ENCODE data around the gene GLUL.

Gene GLUL

DNA sequence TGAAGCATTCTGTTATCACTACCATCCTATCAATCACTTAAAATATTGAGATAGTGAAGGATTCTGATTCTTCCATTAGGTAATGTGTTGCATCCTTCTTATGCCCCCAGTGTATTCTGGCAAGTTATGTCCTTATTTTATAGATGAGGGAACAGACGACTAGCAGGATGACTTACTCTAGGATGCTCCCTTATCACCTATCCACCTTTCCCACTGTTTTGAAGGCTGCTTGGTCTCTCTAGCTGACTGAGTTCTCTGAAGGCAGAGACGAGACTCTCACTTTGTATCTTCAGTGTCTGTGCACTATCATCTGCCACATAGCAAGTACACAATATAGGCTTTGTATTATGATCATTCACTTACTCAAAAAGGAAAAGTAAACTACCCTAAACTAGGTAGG, 4.0 kb downstream of the GLUL start:
- DNase-seq (ENCODE audit: extremely low spot score): no peak
- CTCF ChIA-PET: no interaction called here
- TF ChIP-seq L3MBTL2 (conservative IDR thresholded peaks at IDR 0.05): no peak
- no peak for TF ChIP-seq BHLHE40 (IDR thresholded peaks at IDR 0.05; ENCODE audit: borderline replicate concordance)
- TF ChIP-seq HDGF (IDR thresholded peaks at IDR 0.05; ENCODE audit: borderline replicate concordance): no peak
- TF ChIP-seq CTBP1 (IDR thresholded peaks at IDR 0.05; ENCODE audit: borderline replicate concordance): no peak
- no peak for TF ChIP-seq ELF4 (IDR thresholded peaks at IDR 0.05)
- no peak for TF ChIP-seq ARNT (IDR thresholded peaks at IDR 0.05)
- TF ChIP-seq TARDBP (IDR thresholded peaks at IDR 0.05): no peak
- TF ChIP-seq FOXK2 (IDR thresholded peaks at IDR 0.05): no peak
- no peak for TF ChIP-seq NFRKB (IDR thresholded peaks at IDR 0.05)
- no peak for TF ChIP-seq LEF1 (IDR thresholded peaks at IDR 0.05; ENCODE audit: borderline replicate concordance)
- TF ChIP-seq SP1 (IDR thresholded peaks at IDR 0.05): no peak
- TF ChIP-seq FOXA1 (IDR thresholded peaks at IDR 0.05): no peak
- TF ChIP-seq ZNF384 (IDR thresholded peaks at IDR 0.05): no peak
- TF ChIP-seq SUZ12 (IDR thresholded peaks at IDR 0.05): no peak
- TF ChIP-seq FOXM1 (IDR thresholded peaks at IDR 0.05; ENCODE audit: borderline replicate concordance): no peak
- TF ChIP-seq, protein P1, sequence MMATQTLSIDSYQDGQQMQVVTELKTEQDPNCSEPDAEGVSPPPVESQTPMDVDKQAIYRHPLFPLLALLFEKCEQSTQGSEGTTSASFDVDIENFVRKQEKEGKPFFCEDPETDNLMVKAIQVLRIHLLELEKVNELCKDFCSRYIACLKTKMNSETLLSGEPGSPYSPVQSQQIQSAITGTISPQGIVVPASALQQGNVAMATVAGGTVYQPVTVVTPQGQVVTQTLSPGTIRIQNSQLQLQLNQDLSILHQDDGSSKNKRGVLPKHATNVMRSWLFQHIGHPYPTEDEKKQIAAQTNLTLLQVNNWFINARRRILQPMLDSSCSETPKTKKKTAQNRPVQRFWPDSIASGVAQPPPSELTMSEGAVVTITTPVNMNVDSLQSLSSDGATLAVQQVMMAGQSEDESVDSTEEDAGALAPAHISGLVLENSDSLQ (IDR thresholded peaks at IDR 0.05): no peak
- POLR2A ChIA-PET: no interaction called here

DNA sequence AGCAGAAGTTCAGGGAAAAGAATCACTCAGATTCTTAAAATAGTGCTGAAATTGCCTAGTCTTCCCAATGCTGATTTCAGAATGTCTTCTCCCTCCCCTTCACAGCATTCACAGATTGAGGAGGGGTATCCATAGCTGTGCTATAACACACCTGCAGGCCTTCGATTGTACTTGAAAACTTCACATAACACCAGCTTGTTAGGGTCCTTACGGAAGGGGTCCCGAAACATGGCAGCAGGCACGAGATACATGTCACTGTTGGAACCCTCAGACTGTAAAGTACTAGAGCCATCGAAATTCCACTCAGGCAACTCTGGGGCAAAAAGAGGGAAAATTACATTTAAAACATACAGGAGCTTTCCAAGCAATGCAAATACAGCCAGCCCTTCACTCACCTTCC, 4.6 kb downstream of the GLUL start:
- ChIA-PET POLR2A (no interaction called here), CTCF (no interaction called here)
- no peak for DNase-seq (ENCODE audit: extremely low spot score)
- TF ChIP-seq FOXA1 (IDR thresholded peaks at IDR 0.05) (no peak), ARNT (IDR thresholded peaks at IDR 0.05) (no peak), FOXK2 (IDR thresholded peaks at IDR 0.05) (no peak), TARDBP (IDR thresholded peaks at IDR 0.05) (no peak)

DNA sequence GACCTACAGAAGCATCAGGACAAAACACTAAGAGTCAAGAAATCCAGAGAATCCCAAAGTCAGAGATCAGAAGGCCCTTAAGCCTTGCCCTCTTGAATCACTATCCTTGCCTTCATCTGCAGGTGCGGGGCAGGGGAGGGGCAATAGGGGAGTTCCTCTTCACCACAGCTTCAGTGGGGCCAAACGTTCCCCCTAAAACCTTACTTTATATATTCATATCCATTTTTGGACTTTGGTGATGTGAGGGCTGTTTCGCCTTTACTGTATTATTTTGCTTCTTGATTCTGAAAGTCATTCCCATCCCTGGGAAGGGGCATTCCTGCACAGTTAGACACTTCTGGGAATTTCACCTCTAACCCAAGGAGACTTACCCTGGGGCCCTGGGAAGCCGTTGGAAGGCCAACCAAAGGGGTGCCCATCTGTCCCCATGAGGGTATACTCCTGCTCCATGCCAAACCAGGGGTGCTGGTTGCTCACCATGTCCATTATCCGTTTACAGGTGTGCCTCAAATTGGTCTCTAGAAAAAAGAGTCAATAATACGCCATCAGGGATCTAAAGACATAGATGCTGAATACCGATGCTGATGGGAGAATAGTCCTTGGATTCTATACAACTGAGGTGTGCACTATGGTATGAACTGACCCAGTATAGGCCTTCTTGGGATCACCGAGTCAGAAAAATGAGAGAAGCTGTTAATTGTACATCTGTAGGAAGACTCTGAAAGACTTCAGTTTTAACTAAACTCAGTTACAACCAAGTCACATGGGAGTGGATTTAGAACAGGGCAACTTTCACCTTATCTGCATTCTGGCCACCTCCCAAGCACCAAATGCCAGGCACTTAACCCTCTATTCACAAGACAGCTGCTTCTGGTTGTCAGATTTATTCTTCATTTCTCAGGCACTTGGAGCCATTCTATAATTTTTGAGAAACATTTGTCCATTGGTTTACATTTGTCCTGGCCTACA, 5.4 kb downstream of the GLUL start:
- CTCF ChIA-PET: no interaction called here
- TF ChIP-seq L3MBTL2 (conservative IDR thresholded peaks at IDR 0.05) (no peak), HDGF (IDR thresholded peaks at IDR 0.05; ENCODE audit: borderline replicate concordance) (no peak), NFRKB (IDR thresholded peaks at IDR 0.05) (no peak), FOXA1 (IDR thresholded peaks at IDR 0.05) (no peak), FOXK2 (IDR thresholded peaks at IDR 0.05) (no peak), TARDBP (IDR thresholded peaks at IDR 0.05) (no peak), SUZ12 (IDR thresholded peaks at IDR 0.05) (no peak), ARNT (IDR thresholded peaks at IDR 0.05) (no peak), FOXM1 (IDR thresholded peaks at IDR 0.05; ENCODE audit: borderline replicate concordance) (no peak), BHLHE40 (IDR thresholded peaks at IDR 0.05; ENCODE audit: borderline replicate concordance) (no peak), ELF4 (IDR thresholded peaks at IDR 0.05) (no peak), ZNF384 (IDR thresholded peaks at IDR 0.05) (no peak), SP1 (IDR thresholded peaks at IDR 0.05) (no peak)
- TF ChIP-seq, protein P1 (IDR thresholded peaks at IDR 0.05): no peak
- no peak for DNase-seq (ENCODE audit: extremely low spot score)
- POLR2A ChIA-PET: no interaction called here

DNA sequence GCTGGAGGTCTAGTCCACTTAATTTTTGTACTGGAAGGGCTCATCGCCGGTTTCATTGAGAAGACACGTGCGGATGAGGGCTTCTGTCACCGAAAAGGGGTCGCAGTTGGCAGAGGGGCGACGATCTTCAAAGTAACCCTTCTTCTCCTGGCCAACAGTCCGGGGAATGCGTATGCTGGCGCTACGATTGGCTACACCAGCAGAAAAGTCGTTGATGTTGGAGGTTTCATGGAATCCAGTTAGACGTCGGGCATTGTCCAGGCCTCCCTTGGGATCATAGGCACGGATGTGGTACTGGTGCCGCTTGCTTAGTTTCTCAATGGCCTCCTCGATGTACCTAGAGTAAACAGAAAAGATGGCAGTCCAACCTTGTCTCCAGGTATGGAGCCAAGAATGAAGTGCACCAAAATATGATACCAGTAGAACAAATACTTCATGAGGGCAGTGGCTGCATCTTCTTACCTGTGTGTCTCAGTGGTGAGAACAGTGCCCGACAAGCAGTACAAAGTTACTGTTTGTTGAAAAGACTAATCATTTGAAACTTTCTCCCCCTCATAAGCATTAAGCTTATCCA, 7.1 kb downstream of the GLUL start:
- ChIA-PET POLR2A (no interaction called here), CTCF (no interaction called here)
- no peak for TF ChIP-seq LEF1 (IDR thresholded peaks at IDR 0.05; ENCODE audit: borderline replicate concordance)
- TF ChIP-seq, protein P1 (IDR thresholded peaks at IDR 0.05): no peak
- no peak for TF ChIP-seq L3MBTL2 (conservative IDR thresholded peaks at IDR 0.05)
- TF ChIP-seq FOXK2 (IDR thresholded peaks at IDR 0.05): no peak
- TF ChIP-seq ZNF384 (IDR thresholded peaks at IDR 0.05): no peak
- TF ChIP-seq SUZ12 (IDR thresholded peaks at IDR 0.05): no peak
- TF ChIP-seq HDGF (IDR thresholded peaks at IDR 0.05; ENCODE audit: borderline replicate concordance): no peak
- no peak for TF ChIP-seq FOXA1 (IDR thresholded peaks at IDR 0.05)
- TF ChIP-seq CTBP1 (IDR thresholded peaks at IDR 0.05; ENCODE audit: borderline replicate concordance): no peak
- TF ChIP-seq TARDBP (IDR thresholded peaks at IDR 0.05): no peak
- no peak for TF ChIP-seq SP1 (IDR thresholded peaks at IDR 0.05)
- TF ChIP-seq NFRKB (IDR thresholded peaks at IDR 0.05): no peak
- no peak for TF ChIP-seq ARNT (IDR thresholded peaks at IDR 0.05)
- no peak for TF ChIP-seq FOXM1 (IDR thresholded peaks at IDR 0.05; ENCODE audit: borderline replicate concordance)
- no peak for TF ChIP-seq BHLHE40 (IDR thresholded peaks at IDR 0.05; ENCODE audit: borderline replicate concordance)
- no peak for TF ChIP-seq ELF4 (IDR thresholded peaks at IDR 0.05)

DNA sequence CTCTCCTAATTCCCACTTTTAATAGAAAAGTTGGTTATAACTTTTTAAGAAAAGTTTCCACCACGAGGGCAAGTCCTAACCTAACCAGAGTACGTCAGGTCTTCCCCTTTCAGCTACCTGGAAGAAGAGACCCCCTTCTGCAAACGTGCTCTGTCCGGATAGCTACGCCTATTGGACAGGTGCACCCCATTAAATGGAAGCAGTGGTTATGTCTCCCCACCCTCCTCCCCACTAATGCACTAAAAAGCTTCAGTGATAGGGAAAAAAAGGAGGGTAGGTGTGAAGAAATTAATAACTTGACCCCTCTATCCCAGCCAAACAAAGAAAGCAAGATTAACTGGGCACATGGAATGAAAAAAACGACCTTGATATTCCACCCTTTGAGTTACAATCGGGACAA, 7.7 kb downstream of the GLUL start:
- TF ChIP-seq ARNT (IDR thresholded peaks at IDR 0.05) (no peak), FOXA1 (IDR thresholded peaks at IDR 0.05) (no peak), L3MBTL2 (conservative IDR thresholded peaks at IDR 0.05) (no peak), LEF1 (IDR thresholded peaks at IDR 0.05; ENCODE audit: borderline replicate concordance) (no peak), TARDBP (IDR thresholded peaks at IDR 0.05) (no peak), SP1 (IDR thresholded peaks at IDR 0.05) (no peak), ZNF384 (IDR thresholded peaks at IDR 0.05) (no peak), NFRKB (IDR thresholded peaks at IDR 0.05) (no peak), ELF4 (IDR thresholded peaks at IDR 0.05) (no peak), CTBP1 (IDR thresholded peaks at IDR 0.05; ENCODE audit: borderline replicate concordance) (no peak), HDGF (IDR thresholded peaks at IDR 0.05; ENCODE audit: borderline replicate concordance) (no peak), SUZ12 (IDR thresholded peaks at IDR 0.05) (no peak), FOXM1 (IDR thresholded peaks at IDR 0.05; ENCODE audit: borderline replicate concordance) (no peak), FOXK2 (IDR thresholded peaks at IDR 0.05) (no peak), BHLHE40 (IDR thresholded peaks at IDR 0.05; ENCODE audit: borderline replicate concordance) (no peak)
- TF ChIP-seq, protein P1 (IDR thresholded peaks at IDR 0.05): no peak
- DNase-seq (ENCODE audit: extremely low spot score): no peak
- CTCF ChIA-PET: no interaction called here
- POLR2A ChIA-PET: no interaction called here

More for the DNA sequence above, 7.1 kb downstream of the GLUL start:
- DNase-seq (ENCODE audit: extremely low spot score): no peak
